RWPE2 (cell line): ENCODE results near the gene TRAF5.

Source experiments
- ATAC-seq: fragments of 200-7000 bp; cut with Tn5 transposase; 3 replicates; pipeline ENCODE4 v1.9.1; 2021; ENCODE audit warnings: low read depth
- DNase-seq: peaks from one replicate; pipeline ENCODE4 v3.0.0-alpha.2; 2020; ENCODE audit warnings: low spot score
- H3K27ac ChIP-seq: fragments of 450-650 bp; 2 replicates; pipeline ENCODE4 v1.5.1; 2017; ENCODE audit warnings: mild to moderate bottlenecking; ENCODE audit not compliant: poor library complexity, severe bottlenecking
- H3K27me3 ChIP-seq: fragments of 250-450 bp; sonication (Bioruptor Pico); 2 replicates; pipeline ENCODE4 v1.5.1; 2021; ENCODE audit warnings: mild to moderate bottlenecking, moderate library complexity; ENCODE audit not compliant: insufficient read depth, poor library complexity, severe bottlenecking
- H3K36me3 ChIP-seq: fragments of 250-450 bp; sonication (Bioruptor Pico); 2 replicates; pipeline ENCODE4 v1.5.1; 2020; ENCODE audit warnings: low read depth, mild to moderate bottlenecking, moderate library complexity
- H3K4me1 ChIP-seq: fragments of 250-450 bp; sonication (Bioruptor Pico); 2 replicates; pipeline ENCODE4 v1.5.1; 2021; ENCODE audit warnings: mild to moderate bottlenecking, moderate library complexity; ENCODE audit not compliant: insufficient read depth, poor library complexity, severe bottlenecking
- H3K4me3 ChIP-seq: fragments of 250-450 bp; sonication (Bioruptor Pico); 2 replicates; pipeline ENCODE4 v1.5.1; 2021; ENCODE audit warnings: mild to moderate bottlenecking, moderate library complexity; ENCODE audit not compliant: severe bottlenecking
- H3K9me3 ChIP-seq: fragments of 250-450 bp; sonication (Bioruptor Pico); 2 replicates; pipeline ENCODE4 v1.5.1; 2021; ENCODE audit warnings: mild to moderate bottlenecking, moderate library complexity; ENCODE audit not compliant: severe bottlenecking
- TF ChIP-seq, protein P1 (sequence below): fragments of 450-650 bp; IDR thresholded peaks from one replicate; pipeline ENCODE4 v1.5.1; 2017; ENCODE audit warnings: mild to moderate bottlenecking, moderate library complexity; ENCODE audit not compliant: poor library complexity, severe bottlenecking

The TRAF5 gene

DNA sequence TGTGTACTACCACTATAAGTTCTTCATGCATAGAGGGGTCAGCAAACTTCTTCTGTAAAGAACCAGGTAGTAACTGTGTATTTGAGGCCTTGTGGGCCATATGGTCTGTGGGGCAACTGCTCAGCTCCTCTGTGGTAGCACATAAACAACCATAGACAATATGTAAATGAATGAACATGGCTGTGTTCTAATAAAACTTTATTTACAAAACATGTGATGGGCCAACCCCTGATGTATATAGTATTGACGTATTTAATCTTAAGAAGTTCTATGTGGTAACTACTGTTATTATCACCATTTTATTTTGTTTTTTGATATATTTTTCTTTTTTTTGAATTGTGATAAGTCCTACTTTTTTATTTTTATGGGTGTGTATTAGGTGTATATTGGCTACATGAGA lies 15.4 kb downstream of the TRAF5 start:
- Histone ChIP-seq H3K4me1 (no peaks in the 10 kb centered on the region), H3K27ac (no peak overlapping the region)
- TF ChIP-seq, protein P1, sequence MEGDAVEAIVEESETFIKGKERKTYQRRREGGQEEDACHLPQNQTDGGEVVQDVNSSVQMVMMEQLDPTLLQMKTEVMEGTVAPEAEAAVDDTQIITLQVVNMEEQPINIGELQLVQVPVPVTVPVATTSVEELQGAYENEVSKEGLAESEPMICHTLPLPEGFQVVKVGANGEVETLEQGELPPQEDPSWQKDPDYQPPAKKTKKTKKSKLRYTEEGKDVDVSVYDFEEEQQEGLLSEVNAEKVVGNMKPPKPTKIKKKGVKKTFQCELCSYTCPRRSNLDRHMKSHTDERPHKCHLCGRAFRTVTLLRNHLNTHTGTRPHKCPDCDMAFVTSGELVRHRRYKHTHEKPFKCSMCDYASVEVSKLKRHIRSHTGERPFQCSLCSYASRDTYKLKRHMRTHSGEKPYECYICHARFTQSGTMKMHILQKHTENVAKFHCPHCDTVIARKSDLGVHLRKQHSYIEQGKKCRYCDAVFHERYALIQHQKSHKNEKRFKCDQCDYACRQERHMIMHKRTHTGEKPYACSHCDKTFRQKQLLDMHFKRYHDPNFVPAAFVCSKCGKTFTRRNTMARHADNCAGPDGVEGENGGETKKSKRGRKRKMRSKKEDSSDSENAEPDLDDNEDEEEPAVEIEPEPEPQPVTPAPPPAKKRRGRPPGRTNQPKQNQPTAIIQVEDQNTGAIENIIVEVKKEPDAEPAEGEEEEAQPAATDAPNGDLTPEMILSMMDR, result no peak

DNA sequence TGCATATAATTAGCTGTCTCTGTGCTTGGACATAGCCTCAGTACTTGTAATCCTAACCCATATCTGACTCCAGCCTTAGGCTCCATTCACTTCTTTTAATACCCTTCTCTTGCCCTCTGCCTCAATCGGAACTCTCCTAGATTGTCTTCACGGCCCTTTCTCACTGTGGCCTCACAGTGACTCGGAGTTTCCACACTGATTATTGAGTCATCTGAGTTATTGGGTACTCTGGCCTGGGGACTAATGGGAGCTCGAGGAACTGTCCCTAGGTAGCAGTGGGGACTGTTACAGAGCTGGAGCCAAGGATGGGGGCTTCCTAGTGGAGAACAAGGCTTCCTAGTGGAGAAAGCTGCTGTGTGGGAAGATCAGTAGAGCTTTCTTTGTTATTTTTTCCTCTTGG lies 17.0 kb downstream of the TRAF5 start:
- ATAC-seq, result no peak
- Histone ChIP-seq H3K4me1 (no peaks in the 10 kb centered on the region), H3K27me3 (no peaks in the 10 kb centered on the region), H3K36me3 (no peaks in the 10 kb centered on the region), H3K9me3 (no peaks in the 10 kb centered on the region), H3K27ac (no peak overlapping the region), H3K4me3 (no peak overlapping the region)
- DNase-seq, result no peak
- TF ChIP-seq, protein P1, result no peak

More for the DNA sequence above, 15.4 kb downstream of the TRAF5 start:
- no peaks in the 10 kb centered on the region for H3K27me3 ChIP-seq
- no peaks in the 10 kb centered on the region for H3K9me3 ChIP-seq
- H3K4me3 ChIP-seq, result no peak overlapping the region
- DNase-seq (no peak), ATAC-seq (no peak)
- H3K36me3 ChIP-seq, result no peaks in the 10 kb centered on the region

DNA sequence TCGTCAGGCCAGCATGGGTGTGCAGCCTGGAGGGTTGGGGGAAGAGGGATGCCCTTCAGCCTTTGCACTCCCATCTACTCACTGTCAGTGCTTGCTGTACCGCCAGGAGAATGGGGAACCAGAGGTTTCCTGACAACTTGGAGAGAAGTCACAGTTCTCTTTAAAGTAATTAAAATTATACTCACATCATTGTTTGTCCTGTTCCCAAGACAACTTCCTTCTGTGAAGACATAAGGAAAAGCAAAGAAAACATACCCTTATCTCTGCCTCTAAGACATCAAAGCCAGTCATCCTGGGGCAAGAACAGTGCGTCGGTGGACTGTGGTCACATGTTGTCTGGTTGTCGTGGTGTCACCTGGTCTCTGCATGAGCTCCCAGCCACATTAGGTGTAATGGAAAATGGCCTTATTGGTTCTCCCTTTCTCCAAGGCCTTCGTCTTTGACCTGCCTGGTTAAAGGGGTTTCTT lies 17.6 kb downstream of the TRAF5 start:
- no peaks in the 10 kb centered on the region for H3K9me3 ChIP-seq
- no peak for ATAC-seq

DNA sequence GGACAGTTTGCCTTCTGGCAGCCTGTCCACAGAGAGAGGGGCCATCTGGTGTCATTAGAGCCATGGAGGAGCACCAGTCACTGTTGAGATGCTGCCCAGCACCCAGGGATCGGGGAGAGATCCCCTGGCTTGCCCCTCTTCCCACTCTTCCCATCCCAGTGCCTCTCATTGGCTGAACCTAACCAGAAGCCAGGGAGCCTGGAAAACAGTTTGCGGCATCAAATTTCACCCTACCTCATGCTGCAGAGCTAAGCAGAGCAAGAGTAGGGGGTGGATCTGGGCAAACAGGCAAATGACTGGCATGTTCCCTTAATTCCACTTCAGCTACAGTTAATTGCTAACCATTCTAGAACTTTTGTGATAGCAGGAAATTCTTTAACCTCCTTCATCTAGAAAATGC lies 19.1 kb downstream of the TRAF5 start:
- TF ChIP-seq, protein P1, result no peak
- H3K27ac ChIP-seq, result no peak overlapping the region
- no peak overlapping the region for H3K4me3 ChIP-seq
- H3K27me3 ChIP-seq, result no peaks in the 10 kb centered on the region
- H3K36me3 ChIP-seq, result no peaks in the 10 kb centered on the region
- no peaks in the 10 kb centered on the region for H3K4me1 ChIP-seq
- no peak for DNase-seq
- ATAC-seq, result no peak
- no peaks in the 10 kb centered on the region for H3K9me3 ChIP-seq

More for the DNA sequence above, 17.6 kb downstream of the TRAF5 start:
- Histone ChIP-seq H3K36me3 (no peaks in the 10 kb centered on the region), H3K4me3 (no peak overlapping the region), H3K4me1 (no peaks in the 10 kb centered on the region), H3K27me3 (no peaks in the 10 kb centered on the region), H3K27ac (no peak overlapping the region)
- no peak for DNase-seq
- TF ChIP-seq, protein P1, result no peak

DNA sequence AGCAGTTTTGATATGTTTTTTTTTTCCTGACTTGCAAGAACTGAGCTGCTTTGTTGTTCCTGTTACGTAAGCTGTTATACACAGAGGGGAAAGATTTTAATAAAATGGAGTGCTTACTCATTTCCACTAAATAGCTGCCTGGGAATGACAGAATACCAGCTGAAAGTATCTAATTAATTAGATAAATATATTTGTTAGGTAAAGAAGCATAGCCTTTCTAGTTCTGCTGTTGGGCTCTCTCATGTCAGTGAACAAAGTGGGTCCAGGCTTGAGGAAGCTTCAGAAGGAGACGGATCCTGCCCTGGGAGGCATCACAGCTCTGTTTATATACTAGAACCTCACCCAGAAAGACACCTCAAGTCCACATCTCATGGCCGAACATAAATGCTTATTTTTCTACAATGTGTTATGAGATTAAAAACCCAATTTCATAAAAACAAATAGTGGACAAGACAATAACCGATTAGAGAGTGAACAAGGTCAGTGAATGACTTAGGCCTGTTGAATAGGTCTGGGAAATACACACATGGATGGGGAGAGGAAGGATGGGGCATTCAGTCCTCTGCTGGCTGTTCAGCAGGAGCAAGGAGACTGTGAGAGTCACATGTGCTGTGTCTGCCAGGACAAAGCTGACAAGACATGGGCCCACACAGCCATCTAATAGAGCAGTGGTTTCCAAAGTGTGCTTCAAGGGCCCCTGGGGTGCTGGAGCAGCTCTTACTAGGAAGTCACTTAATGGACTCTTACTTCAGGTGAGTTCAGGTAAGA lies 20.6 kb downstream of the TRAF5 start:
- Histone ChIP-seq H3K27me3 (no peaks in the 10 kb centered on the region), H3K27ac (no peak overlapping the region), H3K4me3 (no peak overlapping the region), H3K9me3 (no peaks in the 10 kb centered on the region), H3K36me3 (no peaks in the 10 kb centered on the region), H3K4me1 (no peaks in the 10 kb centered on the region)
- TF ChIP-seq, protein P1, result no peak
- ATAC-seq (no peak), DNase-seq (no peak)
